ENCODE data around the gene PAK4.

The PAK4 gene

DNA sequence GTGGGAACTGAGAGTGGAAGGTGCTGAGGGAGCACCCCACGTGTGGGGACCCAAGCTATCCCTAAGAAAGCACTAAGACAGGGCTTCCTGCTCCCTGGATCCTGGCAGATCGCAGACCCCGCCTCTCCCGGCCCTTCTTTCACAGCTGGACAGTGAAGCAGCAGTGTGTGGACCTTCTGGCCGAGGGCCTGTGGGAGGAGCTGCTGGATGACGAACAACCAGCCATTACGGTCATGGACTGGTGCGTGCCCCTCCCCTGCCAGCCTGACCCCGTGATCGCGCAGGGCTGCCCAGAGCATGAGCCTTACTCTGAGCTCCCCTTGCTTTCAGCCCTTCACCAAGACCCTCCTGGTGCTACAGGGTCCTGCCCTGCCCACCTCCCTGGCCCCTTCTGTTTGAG, 73.4 kb downstream of the PAK4 start:
- no peak overlapping the region for H3K4me3 Mint-ChIP-seq
- H3K4me1 Mint-ChIP-seq: peaks cover 5% of the 10 kb centered on the region
- H3K36me3 Mint-ChIP-seq (ENCODE audit: low read depth): no peaks in the 10 kb centered on the region
- peaks cover 74% of the 10 kb centered on the region for H3K27me3 Mint-ChIP-seq (ENCODE audit: low read depth)
- TF ChIP-seq CTCF (IDR thresholded peaks at IDR 0.05; ENCODE audit: unreplicated experiment in 3 of 3): no peak
- no peak overlapping the region for H3K27ac Mint-ChIP-seq
- no peaks in the 10 kb centered on the region for H3K9me3 Mint-ChIP-seq

DNA sequence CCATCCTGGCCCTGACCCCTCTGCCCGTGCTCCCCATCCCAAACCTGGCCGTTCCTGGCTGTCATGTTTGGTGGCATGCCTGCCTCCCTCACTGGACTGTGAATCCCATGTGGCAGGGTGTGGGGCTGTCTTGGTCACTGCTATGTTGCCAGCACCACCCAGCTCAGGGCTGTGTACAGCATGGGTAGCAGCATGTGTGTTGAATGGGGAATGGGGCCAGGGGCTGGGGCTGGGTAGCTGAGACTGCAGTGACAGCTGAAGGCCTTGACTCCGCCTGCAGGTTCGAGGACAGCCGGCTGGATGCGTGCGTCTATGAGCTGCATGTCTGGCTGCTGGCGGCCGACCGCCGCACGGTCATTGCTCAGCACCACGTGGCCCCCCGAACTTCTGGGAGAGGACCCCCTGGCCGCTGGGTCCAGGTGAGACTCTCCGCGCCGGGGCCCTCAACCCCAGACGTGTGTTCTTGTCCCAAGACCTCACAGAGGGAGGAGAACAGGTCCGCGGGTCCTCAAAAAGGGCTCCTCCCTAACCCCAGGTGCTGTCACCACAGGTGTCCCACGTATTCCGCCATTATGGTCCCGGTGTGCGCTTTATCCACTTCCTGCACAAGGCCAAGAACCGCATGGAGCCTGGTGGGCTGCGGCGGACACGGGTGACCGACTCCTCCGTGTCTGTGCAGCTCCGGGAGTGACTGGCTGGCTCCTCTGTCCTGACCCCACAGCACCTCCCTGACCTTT, 74.6 kb downstream of the PAK4 start:
- Mint-ChIP-seq H3K27me3 (ENCODE audit: low read depth) (peaks cover 71% of the 10 kb centered on the region), H3K36me3 (ENCODE audit: low read depth) (no peaks in the 10 kb centered on the region), H3K9me3 (no peaks in the 10 kb centered on the region), H3K27ac (no peak overlapping the region), H3K4me3 (no peak overlapping the region), H3K4me1 (peaks cover 9% of the 10 kb centered on the region)
- no peak for TF ChIP-seq CTCF (IDR thresholded peaks at IDR 0.05; ENCODE audit: unreplicated experiment in 3 of 3)

DNA sequence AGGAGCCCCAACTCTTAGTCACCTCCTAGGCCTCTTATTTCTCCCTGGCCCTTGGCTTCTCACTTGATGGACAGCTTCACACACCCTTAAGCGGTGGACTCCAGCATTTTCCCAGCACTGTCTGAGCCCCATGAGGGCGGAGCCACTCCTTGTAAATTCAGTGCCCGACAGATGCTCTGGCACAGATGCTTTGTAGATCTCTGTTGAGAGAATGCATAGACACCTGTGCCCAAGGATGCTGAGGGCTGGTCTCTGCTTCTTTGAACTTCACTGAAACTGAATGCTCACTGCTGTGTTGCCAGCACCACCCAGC, 75.2 kb downstream of the PAK4 start:
- no peak overlapping the region for H3K4me3 Mint-ChIP-seq
- no peak for TF ChIP-seq CTCF (IDR thresholded peaks at IDR 0.05; ENCODE audit: unreplicated experiment in 3 of 3)
- H3K36me3 Mint-ChIP-seq (ENCODE audit: low read depth): no peaks in the 10 kb centered on the region
- H3K9me3 Mint-ChIP-seq: no peaks in the 10 kb centered on the region
- H3K4me1 Mint-ChIP-seq: peaks cover 9% of the 10 kb centered on the region
- H3K27me3 Mint-ChIP-seq (ENCODE audit: low read depth): peaks cover 71% of the 10 kb centered on the region
- H3K27ac Mint-ChIP-seq: no peak overlapping the region

DNA sequence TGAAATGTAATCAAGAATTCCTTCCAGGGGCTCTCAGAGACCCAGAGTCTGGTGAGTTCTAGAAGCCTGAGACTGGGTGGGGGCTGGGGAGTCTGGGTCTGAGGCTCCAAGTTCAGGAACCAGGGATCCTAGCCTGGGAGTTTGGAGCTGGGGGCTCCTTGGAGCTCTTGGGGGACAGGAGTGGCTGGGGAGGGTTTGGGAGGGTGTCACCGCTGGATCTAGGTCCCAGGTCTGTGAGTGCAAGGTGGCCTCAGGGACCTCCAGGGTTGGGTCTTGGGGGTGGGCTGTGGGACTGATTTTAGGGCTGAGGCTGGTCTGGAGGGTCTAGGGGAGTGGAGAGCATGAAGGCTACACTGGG, 77.4 kb downstream of the PAK4 start:
- Mint-ChIP-seq H3K36me3 (ENCODE audit: low read depth) (no peaks in the 10 kb centered on the region), H3K27me3 (ENCODE audit: low read depth) (peaks cover 52% of the 10 kb centered on the region), H3K27ac (no peak overlapping the region), H3K4me3 (no peak overlapping the region), H3K4me1 (peaks cover 4% of the 10 kb centered on the region), H3K9me3 (no peaks in the 10 kb centered on the region)
- TF ChIP-seq CTCF (IDR thresholded peaks at IDR 0.05; ENCODE audit: unreplicated experiment in 3 of 3): no peak

- no peak within 1 kb of the TSS for H3K4me3 Mint-ChIP-seq
These were observed 78.1 kb downstream of the PAK4 start, which contains the start of gene SYCN for GRCh38 chr19:39203372-39204341. TSS of gene SYCN (minus strand) at chr19:39204263. CDS start at chr19:39204254, 9 bp downstream.

More at GRCh38 chr19:39203372-39204341, 78.1 kb downstream of the PAK4 start, which contains the start of gene SYCN:
- H3K36me3 Mint-ChIP-seq (ENCODE audit: low read depth): no peaks in the 10 kb centered on the region
- H3K9me3 Mint-ChIP-seq: no peaks in the 10 kb centered on the region
- H3K27ac Mint-ChIP-seq: no peak within 1 kb of the TSS
- TF ChIP-seq CTCF (IDR thresholded peaks at IDR 0.05; ENCODE audit: unreplicated experiment in 3 of 3): no peak
- H3K27me3 Mint-ChIP-seq (ENCODE audit: low read depth): peaks cover 48% of the 10 kb centered on the region
- H3K4me1 Mint-ChIP-seq: peaks cover 4% of the 10 kb centered on the region

All from nephron (organoid).